A549 (cell line): Measurements from ENCODE around the gene HDAC5. TPM values are rescaled to one million over a fixed set of nuclear protein-coding genes. Genes with fewer than 3 reads are reported as not detected.
"Not testable (repeated sequence)": the region's sequence is repeated elsewhere in the genome, so short reads cannot be mapped to it uniquely, and the experiment has no call there.

Source experiments
- ATAC-seq, 2 experiments: fragments of 200-7000 bp in 1 of 2; fragments of >200 bp in 1 of 2; cut with Nextera tagmentation in 1 of 2; cut with Tn5 transposase in 1 of 2; 3 replicates each; pipeline versions ENCODE4 v1.8.0 to v1.9.1; 2018 to 2020; ENCODE audit warnings: mild to moderate bottlenecking in 1 of 2, moderate library complexity in 1 of 2
- CTCF ChIA-PET: fragments of 300-600 bp; sonication (Branson Sonifier 250); formaldehyde crosslinking; extraction: SDS; loops from one replicate; lab custom pipeline; 2021; ENCODE audit warnings: antibody characterized with exemption, inconsistent platforms; lab: Yijun Ruan, JAX
- POLR2A ChIA-PET: fragments of 350-600 bp; formaldehyde crosslinking; extraction: SDS; loops from one replicate; lab custom pipeline; 2021; ENCODE audit warnings: antibody characterized with exemption, inconsistent platforms; lab: Yijun Ruan, JAX
- DNase-seq, 2 experiments: peaks; one replicate each; pipeline versions ENCODE4 v3.0.0 to v3.0.0-alpha.2; 2011 to 2016; ENCODE audit warnings: low read depth in 1 of 2, low spot score in 1 of 2
- FAIRE-seq: peaks from 2 replicates; lab custom pipeline; 2011; peaks lifted over from hg19 to GRCh38; lab: Jason Lieb, UNC
- H3K27ac ChIP-seq, 2 experiments: fragments of >200 bp; sonication (Bioruptor Twin); formaldehyde crosslinking; 3 replicates each; pipeline ENCODE4 v1.5.1; 2016 to 2017
- H3K4me1 ChIP-seq: fragments of >200 bp; sonication (Bioruptor Twin); formaldehyde crosslinking; 3 replicates; pipeline ENCODE4 v1.6.1; 2016
- H3K4me2 ChIP-seq: fragments of >200 bp; sonication (Bioruptor Twin); formaldehyde crosslinking; 3 replicates; pipeline ENCODE4 v1.6.1; 2016
- H3K4me3 ChIP-seq: fragments of >200 bp; sonication (Bioruptor Twin); formaldehyde crosslinking; 3 replicates; pipeline ENCODE4 v1.5.1; 2016
- H3K9me3 ChIP-seq: fragments of >200 bp; sonication (Bioruptor Twin); formaldehyde crosslinking; 3 replicates; pipeline ENCODE4 v1.6.1; 2016
- BCL3 ChIP-seq: fragments of >200 bp; sonication (Bioruptor Twin); formaldehyde crosslinking; IDR thresholded peaks from 3 replicates; pipeline ENCODE4 v1.6.1; 2016
- CBX2 ChIP-seq: fragments of 200-600 bp; sonication (generic); IDR thresholded peaks from 2 replicates; pipeline ENCODE4 v1.6.1; 2016; ENCODE audit warnings: low read depth, mild to moderate bottlenecking, borderline replicate concordance
- CHD2 ChIP-seq: fragments of 150-350 bp; IDR thresholded peaks from 2 replicates; pipeline ENCODE4 v1.6.1; 2014; ENCODE audit warnings: low read length; ENCODE audit not compliant: partially characterized antibody
- CHD4 ChIP-seq: fragments of 200-600 bp; sonication (generic); IDR thresholded peaks from 2 replicates; pipeline ENCODE4 v1.6.1; 2016; ENCODE audit warnings: antibody characterized with exemption, mild to moderate bottlenecking, borderline replicate concordance
- CTCF ChIP-seq: fragments of >200 bp; sonication (Bioruptor Twin); formaldehyde crosslinking; IDR thresholded peaks from 3 replicates; pipeline ENCODE4 v1.5.1; 2016
- EHF ChIP-seq: fragments of 250-450 bp; sonication (Bioruptor Pico); IDR thresholded peaks from 2 replicates; pipeline ENCODE4 v1.5.0; 2020; ENCODE audit warnings: mild to moderate bottlenecking
- EP300 ChIP-seq, 2 experiments: fragments of >200 bp; sonication (Bioruptor Twin); formaldehyde crosslinking; IDR thresholded peaks; 2 replicates in 1 of 2; 3 replicates in 1 of 2; pipeline ENCODE4 v1.6.1; 2016 to 2017
- FOSB ChIP-seq: fragments of 250-450 bp; sonication (Bioruptor Pico); IDR thresholded peaks from 2 replicates; pipeline ENCODE4 v1.5.0; 2020; ENCODE audit warnings: mild to moderate bottlenecking, moderate library complexity
- FOSL2 ChIP-seq, 2 experiments: fragments of 450-650 bp in 1 of 2; fragments of >200 bp in 1 of 2; sonication (Bioruptor Twin) in 1 of 2; formaldehyde crosslinking; IDR thresholded peaks; 2 replicates each; pipeline versions ENCODE4 v1.5.0 to v1.6.1; 2016 to 2020; ENCODE audit warnings: mild to moderate bottlenecking in 1 of 2, moderate library complexity in 1 of 2
- HDAC2 ChIP-seq: fragments of 200-600 bp; sonication (generic); IDR thresholded peaks from 2 replicates; pipeline ENCODE4 v1.6.1; 2016
- HES2 ChIP-seq: fragments of >200 bp; sonication (Bioruptor Twin); formaldehyde crosslinking; IDR thresholded peaks from 2 replicates; pipeline ENCODE4 v1.6.1; 2016
- HOXA7 ChIP-seq: fragments of 250-450 bp; sonication (Bioruptor Pico); IDR thresholded peaks from 2 replicates; pipeline ENCODE4 v1.5.0; 2020; ENCODE audit warnings: mild to moderate bottlenecking, moderate library complexity
- HOXB13 ChIP-seq: fragments of 250-450 bp; sonication (Bioruptor Pico); IDR thresholded peaks from 2 replicates; pipeline ENCODE4 v1.5.0; 2020; ENCODE audit warnings: low read depth, mild to moderate bottlenecking, moderate library complexity
- KDM1A ChIP-seq: fragments of 200-600 bp; sonication (generic); IDR thresholded peaks from 2 replicates; pipeline ENCODE4 v1.6.1; 2016; ENCODE audit warnings: low read depth, mild to moderate bottlenecking
- MAZ ChIP-seq: fragments of 150-350 bp; IDR thresholded peaks from 2 replicates; pipeline ENCODE4 v1.6.1; 2014; ENCODE audit warnings: antibody characterized with exemption, low read depth, low read length, borderline replicate concordance
- POLR2AphosphoS2 ChIP-seq: conservative IDR thresholded peaks from 2 replicates; pipeline ENCODE4 v1.6.1; 2012; ENCODE audit warnings: low read length, improper control_type of control experiment, inconsistent platforms
- RARB ChIP-seq: fragments of 250-450 bp; sonication (Bioruptor Pico); IDR thresholded peaks from 2 replicates; pipeline ENCODE4 v1.8.0; 2021; ENCODE audit warnings: mild to moderate bottlenecking, moderate library complexity
- REST ChIP-seq: fragments of 200-600 bp; sonication (generic); IDR thresholded peaks from 2 replicates; pipeline ENCODE4 v1.6.1; 2016; ENCODE audit warnings: antibody characterized with exemption, mild to moderate bottlenecking, moderate library complexity
- RFX5 ChIP-seq: fragments of 450-650 bp; IDR thresholded peaks from 2 replicates; pipeline ENCODE4 v1.7.1; 2014; ENCODE audit warnings: antibody characterized with exemption, mild to moderate bottlenecking, moderate library complexity
- RNF2 ChIP-seq: fragments of 200-600 bp; sonication (generic); IDR thresholded peaks from 2 replicates; pipeline ENCODE4 v1.6.1; 2016; ENCODE audit warnings: low read depth, mild to moderate bottlenecking, antibody characterized with exemption, moderate library complexity, borderline replicate concordance
- TP53 ChIP-seq: fragments of 250-450 bp; sonication (Bioruptor Pico); IDR thresholded peaks from 2 replicates; pipeline ENCODE4 v1.5.0; 2021; ENCODE audit warnings: mild to moderate bottlenecking, moderate library complexity
- ZFP36 ChIP-seq: fragments of 450-650 bp; IDR thresholded peaks from 2 replicates; pipeline ENCODE4 v1.6.1; 2014; ENCODE audit warnings: borderline replicate concordance; ENCODE audit not compliant: partially characterized antibody
- WGBS: methylation state at CpG from one replicate; pipeline ENCODE4 v1.1.6; 2017; ENCODE audit errors: missing lambda C conversion rate; 5-methylcytosine and 5-hydroxymethylcytosine counted together
- polyA plus RNA-seq, 4 experiments: library from polyadenylated mRNA; depleted of rRNA in 3 of 4; stranded (reverse); fragments of >200 nt; fragmentation: RNase III in 1 of 4; extraction: RNeasy Plus Mini Kit Qiagen cat#74134 plus additional on column Dnase treatment in 1 of 4; gene quantifications; 2 replicates in 3 of 4; 3 replicates in 1 of 4; pipeline ENCODE4 v1.2.3, GENCODE V29; 2011 to 2017

The HDAC5 gene
- polyA plus RNA-seq, 2 of the 4 experiments (the other 2 are of a cell fraction): 3.1 to 7.1 TPM

- ChIA-PET POLR2A (interaction anchor here (0.6 to 4.1 kb wide), 3 partner anchors 11 to 54 kb away, joined by 3 to 50 read pairs (median 5); partner anchors contain the start of gene LSM12), CTCF (interaction anchor here (0.6 to 33.5 kb wide), 7 partner anchors 11 to 232 kb away, joined by 3 to 1202 read pairs (median 8); no protein-coding TSS in a partner anchor)
- no peak for FAIRE-seq
Observed at GRCh38 chr17:44120851-44121605, 2.4 kb downstream of the HDAC5 start.

GRCh38 chr17:44120281-44120680, 3.2 kb downstream of the HDAC5 start:
- not testable (repeated sequence) for H3K27ac ChIP-seq, ATAC-seq, H3K4me2 ChIP-seq, FAIRE-seq, H3K9me3 ChIP-seq, DNase-seq, H3K4me3 ChIP-seq
- 91% methylated on average over 11 of the region's 11 CpGs for WGBS
- POLR2A ChIA-PET: interaction anchor here (4.1 kb wide), 1 partner anchor 10 kb away, joined by 50 read pairs; no protein-coding TSS in a partner anchor
- CTCF ChIA-PET: interaction anchor here (0.9 to 33.5 kb wide), 4 partner anchors 12 to 176 kb away, joined by 5 to 1202 read pairs (median 84); no protein-coding TSS in a partner anchor
- peaks cover 28% of the 10 kb centered on the region for H3K4me1 ChIP-seq

More at GRCh38 chr17:44120851-44121605, 2.4 kb downstream of the HDAC5 start:
- Histone ChIP-seq H3K4me1 (peaks cover 28% of the 10 kb centered on the region), H3K9me3 (no peaks in the 10 kb centered on the region), H3K4me2 (peak overlapping the region; percentile 10; the same call in 1 of the 3 replicates), H3K4me3 (no peak overlapping the region), H3K27ac (no peak overlapping the region)
- TF ChIP-seq MAZ (no peak), RARB (CRISPR knock-in tag) (no peak), KDM1A (no peak), HOXB13 (no peak), CHD2 (no peak), EHF (no peak), HDAC2 (no peak), HOXA7 (CRISPR knock-in tag) (no peak), BCL3 (no peak), FOSB (CRISPR knock-in tag) (no peak), POLR2AphosphoS2 (no peak), REST (no peak), CHD4 (no peak)
- 57% methylated on average over 9 of the region's 9 CpGs for WGBS
- no peak for ATAC-seq
- no peak for DNase-seq

- DNase-seq: no peak
- Histone ChIP-seq H3K4me2 (no peak overlapping the region), H3K27ac (no peak overlapping the region), H3K4me3 (no peak overlapping the region), H3K4me1 (peaks cover 28% of the 10 kb centered on the region), H3K9me3 (no peaks in the 10 kb centered on the region)
- ATAC-seq: no peak
- FAIRE-seq: no peak
- ChIA-PET POLR2A (no interaction called here), CTCF (interaction anchor here (0.9 to 33.5 kb wide), 4 partner anchors 13 to 176 kb away, joined by 5 to 1202 read pairs (median 84); no protein-coding TSS in a partner anchor)
- 96% methylated on average over 2 of the region's 2 CpGs for WGBS
- TF ChIP-seq RNF2 (no peak), CTCF (no peak), FOSL2 (IDR thresholded peaks at IDR 0.05) (no peak), FOSL2 (CRISPR knock-in tag; IDR thresholded peaks at IDR 0.05) (no peak), FOSB (CRISPR knock-in tag) (no peak), RFX5 (no peak), CHD2 (no peak), EP300 (IDR thresholded peaks at IDR 0.05) (no peak), TP53 (CRISPR knock-in tag) (no peak), HOXA7 (CRISPR knock-in tag) (no peak), ZFP36 (no peak), KDM1A (no peak), CBX2 (no peak), HES2 (no peak), POLR2AphosphoS2 (no peak), RARB (CRISPR knock-in tag) (no peak), CHD4 (no peak)
Observed at GRCh38 chr17:44119798-44120197, 3.6 kb downstream of the HDAC5 start.
